DND-41 (cell line): ENCODE results near the gene SUSD4.

Source experiments
- ATAC-seq: fragments of 200-7000 bp; cut with Tn5 transposase; 3 replicates; pipeline ENCODE4 v1.9.1; 2021; ENCODE audit warnings: low read depth; ENCODE audit not compliant: insufficient read depth
- DNase-seq: peaks from one replicate; pipeline ENCODE4 v3.0.0-alpha.2; 2020
- H2AFZ ChIP-seq: 2 replicates; pipeline ENCODE4 v1.6.0; 2012; ENCODE audit warnings: low read depth, low read length
- H3K27ac ChIP-seq: 2 replicates; pipeline ENCODE4 v1.5.1; 2012; ENCODE audit warnings: low read length, inconsistent platforms
- H3K27me3 ChIP-seq: fragments of 200-600 bp; sonication (generic); 2 replicates; pipeline ENCODE4 v1.6.0; 2012; ENCODE audit warnings: low read length, mild to moderate bottlenecking, inconsistent platforms; ENCODE audit not compliant: insufficient read depth, poor library complexity
- H3K36me3 ChIP-seq: 2 replicates; pipeline ENCODE4 v1.5.1; 2012; ENCODE audit warnings: low read length, inconsistent platforms; ENCODE audit not compliant: insufficient read depth
- H3K4me1 ChIP-seq: 2 replicates; pipeline ENCODE4 v1.5.1; 2012; ENCODE audit warnings: mild to moderate bottlenecking, low read length; ENCODE audit not compliant: insufficient read depth
- H3K4me2 ChIP-seq: 2 replicates; pipeline ENCODE4 v1.6.0; 2012; ENCODE audit warnings: mild to moderate bottlenecking, moderate library complexity, low read length, inconsistent platforms; ENCODE audit not compliant: insufficient read depth
- H3K4me3 ChIP-seq, 2 experiments: fragments of 200-600 bp in 1 of 2; shearing (Covaris generic) in 1 of 2; 2 replicates each; pipeline ENCODE4 v1.5.1; 2012 to 2016; ENCODE audit warnings: inconsistent platforms in 2 of 2, low read length in 2 of 2, mild to moderate bottlenecking in 2 of 2, low read depth in 1 of 2, moderate library complexity in 1 of 2
- H3K79me2 ChIP-seq: 2 replicates; pipeline ENCODE4 v1.6.0; 2012; ENCODE audit warnings: low read length, inconsistent platforms; ENCODE audit not compliant: insufficient read depth
- H3K9ac ChIP-seq: 2 replicates; pipeline ENCODE4 v1.6.0; 2012; ENCODE audit warnings: low read depth, mild to moderate bottlenecking, inconsistent platforms, low read length, moderate library complexity
- H3K9me3 ChIP-seq: 2 replicates; pipeline ENCODE4 v1.5.1; 2012; ENCODE audit warnings: low read length, moderate library complexity, mild to moderate bottlenecking, inconsistent platforms; ENCODE audit not compliant: insufficient read depth, severe bottlenecking
- H4K20me1 ChIP-seq: 2 replicates; pipeline ENCODE4 v1.6.0; 2012; ENCODE audit warnings: low read length; ENCODE audit not compliant: insufficient read depth
- CTCF ChIP-seq: IDR thresholded peaks from 2 replicates; pipeline ENCODE4 v1.5.1; 2012; ENCODE audit warnings: borderline replicate concordance, low read length, moderate library complexity, mild to moderate bottlenecking; ENCODE audit not compliant: poor library complexity, severe bottlenecking; ENCODE audit errors: extremely low read depth
- EZH2 ChIP-seq: IDR thresholded peaks from 3 replicates; pipeline ENCODE4 v1.6.1; 2012; ENCODE audit warnings: borderline replicate concordance, low read depth, mild to moderate bottlenecking, moderate library complexity, low read length, inconsistent platforms; ENCODE audit not compliant: severe bottlenecking

Gene SUSD4

DNA sequence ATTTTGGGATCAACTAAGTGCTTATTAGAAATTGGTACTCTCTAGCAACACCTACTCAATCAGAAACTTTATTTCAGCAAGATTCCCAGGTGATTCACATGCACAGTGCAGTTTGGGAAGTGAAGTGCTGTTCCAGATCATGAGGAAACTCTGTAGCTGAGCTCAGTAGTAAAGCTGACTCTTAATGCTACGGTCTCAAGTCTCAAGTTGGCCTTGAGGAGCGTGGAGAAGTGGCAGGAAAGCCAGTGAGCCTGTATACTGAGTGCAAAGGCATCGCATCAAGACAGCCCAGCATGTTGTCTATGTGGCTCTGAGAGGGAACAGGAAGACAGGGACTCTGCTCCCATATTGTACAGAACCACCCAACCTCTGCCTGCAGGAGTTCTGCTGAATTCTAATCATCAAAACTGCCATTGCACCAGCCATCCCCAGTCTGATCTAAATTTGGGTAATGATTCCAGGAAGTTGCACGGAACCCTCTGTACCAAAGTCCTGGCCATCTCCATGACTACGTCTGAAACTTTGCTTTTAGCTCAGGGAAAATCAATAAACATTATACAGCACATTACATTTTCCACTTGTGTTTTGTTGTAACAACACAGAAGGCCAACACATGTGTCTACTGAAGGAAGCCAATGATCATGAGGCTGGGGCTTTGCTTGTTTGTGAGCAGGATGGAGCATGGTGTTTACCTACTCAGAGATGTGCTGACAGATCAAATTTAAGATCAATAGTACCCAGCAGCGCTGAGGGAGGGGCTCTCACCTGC is 115.8 kb downstream of the SUSD4 start:
- Histone ChIP-seq H3K4me2 (no peak overlapping the region), H3K27ac (no peak overlapping the region), H2AFZ (no peak overlapping the region), H3K36me3 (no peaks in the 10 kb centered on the region), H4K20me1 (no peaks in the 10 kb centered on the region), H3K4me3 (no peak overlapping the region), H3K9me3 (no peaks in the 10 kb centered on the region), H3K27me3 (no peaks in the 10 kb centered on the region), H3K79me2 (no peaks in the 10 kb centered on the region), H3K4me1 (no peaks in the 10 kb centered on the region), H3K9ac (no peak overlapping the region)
- DNase-seq (no peak), ATAC-seq (no peak)
- no peak for TF ChIP-seq EZH2
- no peak for TF ChIP-seq CTCF

DNA sequence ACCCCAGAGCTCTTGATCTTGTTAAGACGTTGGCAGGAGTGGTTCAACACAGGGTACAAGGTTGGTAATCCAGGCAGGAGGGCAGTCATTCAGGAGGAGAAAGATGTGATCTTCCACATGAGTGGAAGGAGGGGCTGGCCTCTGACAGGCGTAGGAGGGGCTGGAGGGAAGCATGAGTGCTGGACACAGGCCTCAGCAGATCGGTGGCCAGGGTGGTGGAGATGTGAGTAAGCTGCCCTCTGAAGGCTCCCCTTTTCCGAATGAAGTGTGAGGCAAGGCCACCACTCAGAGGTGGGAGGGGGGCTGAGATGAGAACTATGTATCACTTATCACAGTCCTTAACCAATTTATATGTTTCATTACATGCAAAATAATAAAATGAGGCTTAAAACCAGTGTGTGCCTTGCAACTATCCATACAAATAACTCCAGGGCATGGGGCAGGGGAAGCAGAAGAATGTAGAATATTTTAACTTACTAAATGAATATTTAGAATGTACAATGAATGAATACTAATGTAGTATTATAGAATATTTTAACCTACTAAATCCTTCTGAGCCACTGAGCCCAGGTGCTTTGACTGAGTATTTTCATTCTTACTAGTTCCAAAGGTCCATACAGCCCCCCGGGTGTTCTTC is 117.4 kb downstream of the SUSD4 start:
- no peaks in the 10 kb centered on the region for H3K27me3 ChIP-seq
- no peaks in the 10 kb centered on the region for H3K79me2 ChIP-seq
- no peaks in the 10 kb centered on the region for H3K9me3 ChIP-seq
- H3K36me3 ChIP-seq, result no peaks in the 10 kb centered on the region
- no peak for TF ChIP-seq EZH2
- TF ChIP-seq CTCF, result no peak
- H3K4me3 ChIP-seq, result no peak overlapping the region
- ATAC-seq (no peak), DNase-seq (no peak)
- H3K4me2 ChIP-seq, result no peak overlapping the region
- no peak overlapping the region for H2AFZ ChIP-seq
- no peak overlapping the region for H3K27ac ChIP-seq
- H3K4me1 ChIP-seq, result no peaks in the 10 kb centered on the region
- no peak overlapping the region for H3K9ac ChIP-seq
- H4K20me1 ChIP-seq, result no peaks in the 10 kb centered on the region

DNA sequence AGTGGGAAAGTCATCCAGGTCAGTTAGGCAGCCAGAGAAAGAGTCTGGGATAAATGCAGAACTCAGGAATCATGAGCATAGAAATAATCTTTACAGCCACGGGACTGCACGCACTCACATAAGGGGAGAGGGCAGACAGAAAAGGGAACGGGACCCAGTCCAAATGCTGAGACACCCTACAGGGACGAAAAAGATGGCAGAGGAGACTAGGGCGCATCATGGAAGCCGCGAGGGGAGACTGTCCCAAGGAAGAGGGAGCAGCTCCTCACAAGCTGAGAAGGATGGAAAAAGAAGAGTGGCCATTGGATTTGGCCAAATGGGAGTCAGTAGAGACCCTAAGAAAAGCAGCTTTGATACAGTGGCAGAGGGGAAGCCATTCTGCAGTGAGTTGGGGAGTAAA is 118.0 kb downstream of the SUSD4 start:
- no peak for ATAC-seq
- no peaks in the 10 kb centered on the region for H3K27me3 ChIP-seq
- H3K4me1 ChIP-seq, result no peaks in the 10 kb centered on the region
- no peaks in the 10 kb centered on the region for H3K36me3 ChIP-seq
- no peak for DNase-seq
- H3K9me3 ChIP-seq, result no peaks in the 10 kb centered on the region
- no peak overlapping the region for H3K9ac ChIP-seq
- H3K79me2 ChIP-seq, result no peaks in the 10 kb centered on the region
- no peak overlapping the region for H3K4me3 ChIP-seq
- TF ChIP-seq EZH2, result no peak
- TF ChIP-seq CTCF, result no peak
- no peaks in the 10 kb centered on the region for H4K20me1 ChIP-seq
- no peak overlapping the region for H3K27ac ChIP-seq
- no peak overlapping the region for H3K4me2 ChIP-seq
- no peak overlapping the region for H2AFZ ChIP-seq
